ENCODE results near the gene ZC2HC1C.

- TF ChIP-seq CTCF (IDR thresholded peaks at IDR 0.05) (no peak), EZH2 (IDR thresholded peaks at IDR 0.05; ENCODE audit: borderline replicate concordance, insufficient read depth, low read depth, low read length, poor library complexity, severe bottlenecking) (no peak)
Measured at GRCh38 chr14:75041613-75042012, 27.8 kb upstream of the ZC2HC1C start.
